K562 (cell line): ENCODE measurements around the gene MAPKAPK2. TPM values are rescaled to one million over a fixed set of nuclear protein-coding genes. Genes with fewer than 3 reads are reported as not detected.

Experiments
- HLTF ChIP-seq: fragments of 450-650 bp; IDR thresholded peaks from 2 replicates; pipeline ENCODE4 v1.6.1; 2016
- MAFF ChIP-seq: IDR thresholded peaks from 2 replicates; pipeline ENCODE4 v1.6.1; 2012; ENCODE audit warnings: low read length, improper control_type of control experiment
- POLR2H ChIP-seq: IDR thresholded peaks from 2 replicates; pipeline ENCODE4 v1.6.1; 2016; ENCODE audit warnings: missing genetic modification characterization, low read depth, mild to moderate bottlenecking, control low read depth, missing compliant biosample characterization, moderate library complexity
- TBP ChIP-seq: optimal IDR thresholded peaks from 2 replicates; pipeline ENCODE3; 2011; ENCODE audit warnings: low read depth, low read length, improper control_type of control experiment
- ZFX ChIP-seq: sonication (generic); formaldehyde crosslinking; IDR thresholded peaks from 2 replicates; pipeline ENCODE4 v1.8.0; 2022; ENCODE audit warnings: mild to moderate bottlenecking, missing genetic modification reagents, moderate library complexity
- ZNF3 ChIP-seq: fragments of 250-450 bp; sonication (Bioruptor Pico); IDR thresholded peaks from 2 replicates; pipeline ENCODE4 v1.5.0; 2021; ENCODE audit warnings: mild to moderate bottlenecking, moderate library complexity
- ZNF311 ChIP-seq: fragments of 250-450 bp; sonication (Bioruptor Pico); IDR thresholded peaks from 2 replicates; pipeline ENCODE4 v1.4.0; 2020; ENCODE audit warnings: mild to moderate bottlenecking, moderate library complexity
- polyA plus RNA-seq, 8 experiments: library from polyadenylated mRNA; depleted of rRNA in 4 of 8; stranded (reverse) in 5 of 8; unstranded in 3 of 8; fragments of >200 nt; fragmentation: Nextera tagmentation in 2 of 8; fragmentation: Illumina TruSeq in 1 of 8; extraction: Ambion mirVana in 2 of 8; extraction: Trizol in 1 of 8; gene quantifications; 2 replicates each; pipeline versions ENCODE4 v1.2.1 to v1.2.3, GENCODE V29; 2011 to 2014; ENCODE audit warnings: inconsistent platforms in 1 of 8, missing spikeins in 1 of 8
- total RNA-seq, 7 experiments: library from RNA; depleted of rRNA in 6 of 7; stranded (reverse); fragments of >200 nt in 6 of 7; fragmentation: Illumina TruSeq in 2 of 7; extraction: Trizol in 2 of 7; gene quantifications; 2 replicates each; pipeline versions ENCODE4 v1.2.1 to v1.2.3, GENCODE V29; 2011 to 2021; ENCODE audit warnings: low replicate concordance in 1 of 7
- TF ChIP-seq, protein P1 (sequence below): sonication (generic); formaldehyde crosslinking; IDR thresholded peaks from 2 replicates; pipeline ENCODE4 v1.8.1; 2023; ENCODE audit warnings: missing genetic modification reagents, mild to moderate bottlenecking, borderline replicate concordance
- TF ChIP-seq, protein P2 (sequence below): fragments of 450-650 bp; IDR thresholded peaks from 2 replicates; pipeline ENCODE4 v1.6.1; 2017; ENCODE audit warnings: antibody characterized with exemption
- TF ChIP-seq, protein P3 (sequence below): sonication (generic); formaldehyde crosslinking; IDR thresholded peaks from 2 replicates; pipeline ENCODE4 v1.8.0; 2022; ENCODE audit warnings: mild to moderate bottlenecking, missing genetic modification reagents
- TF ChIP-seq, protein P4 (sequence below): fragments of 250-450 bp; sonication (Bioruptor Pico); IDR thresholded peaks from 2 replicates; pipeline ENCODE4 v1.4.0; 2020; ENCODE audit warnings: mild to moderate bottlenecking, moderate library complexity
- TF ChIP-seq, protein P5 (sequence below): fragments of 450-650 bp; formaldehyde crosslinking; IDR thresholded peaks from 2 replicates; pipeline ENCODE4 v1.4.0; 2022; ENCODE audit warnings: missing genetic modification characterization
- TF ChIP-seq, protein P6 (sequence below): fragments of 150-350 bp; conservative IDR thresholded peaks from 2 replicates; pipeline ENCODE4 v1.6.1; 2014; ENCODE audit warnings: low read length

Gene MAPKAPK2
- total and polyA plus RNA-seq, 9 of the 15 experiments (the other 6 are each of a cell fraction or from before 2014, with no cell fraction given), result 0.63 to 94.2 (median 52.1) TPM

DNA sequence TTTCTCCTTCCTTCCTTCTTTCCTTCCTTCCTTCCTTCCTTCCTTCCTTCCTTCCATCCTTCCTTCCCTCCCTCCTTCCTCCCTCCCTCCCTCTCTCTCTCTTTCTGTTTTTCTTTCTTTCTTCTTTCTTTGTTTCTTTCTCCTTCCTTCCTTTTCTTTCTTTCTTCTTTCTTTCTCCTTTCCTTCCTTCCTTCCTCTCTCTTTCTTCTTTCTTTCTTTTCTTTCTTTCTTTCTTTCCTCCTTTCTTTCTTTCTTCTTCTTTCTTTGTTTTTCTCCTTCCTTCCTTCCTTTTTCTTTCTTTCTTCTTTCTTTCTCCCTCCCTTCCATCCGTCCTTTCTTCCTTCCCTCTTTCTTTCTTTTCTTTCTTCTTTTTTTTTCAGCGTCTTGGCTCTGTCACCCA lies 67.8 kb downstream of the MAPKAPK2 start (continued):
- TF ChIP-seq, protein P1, sequence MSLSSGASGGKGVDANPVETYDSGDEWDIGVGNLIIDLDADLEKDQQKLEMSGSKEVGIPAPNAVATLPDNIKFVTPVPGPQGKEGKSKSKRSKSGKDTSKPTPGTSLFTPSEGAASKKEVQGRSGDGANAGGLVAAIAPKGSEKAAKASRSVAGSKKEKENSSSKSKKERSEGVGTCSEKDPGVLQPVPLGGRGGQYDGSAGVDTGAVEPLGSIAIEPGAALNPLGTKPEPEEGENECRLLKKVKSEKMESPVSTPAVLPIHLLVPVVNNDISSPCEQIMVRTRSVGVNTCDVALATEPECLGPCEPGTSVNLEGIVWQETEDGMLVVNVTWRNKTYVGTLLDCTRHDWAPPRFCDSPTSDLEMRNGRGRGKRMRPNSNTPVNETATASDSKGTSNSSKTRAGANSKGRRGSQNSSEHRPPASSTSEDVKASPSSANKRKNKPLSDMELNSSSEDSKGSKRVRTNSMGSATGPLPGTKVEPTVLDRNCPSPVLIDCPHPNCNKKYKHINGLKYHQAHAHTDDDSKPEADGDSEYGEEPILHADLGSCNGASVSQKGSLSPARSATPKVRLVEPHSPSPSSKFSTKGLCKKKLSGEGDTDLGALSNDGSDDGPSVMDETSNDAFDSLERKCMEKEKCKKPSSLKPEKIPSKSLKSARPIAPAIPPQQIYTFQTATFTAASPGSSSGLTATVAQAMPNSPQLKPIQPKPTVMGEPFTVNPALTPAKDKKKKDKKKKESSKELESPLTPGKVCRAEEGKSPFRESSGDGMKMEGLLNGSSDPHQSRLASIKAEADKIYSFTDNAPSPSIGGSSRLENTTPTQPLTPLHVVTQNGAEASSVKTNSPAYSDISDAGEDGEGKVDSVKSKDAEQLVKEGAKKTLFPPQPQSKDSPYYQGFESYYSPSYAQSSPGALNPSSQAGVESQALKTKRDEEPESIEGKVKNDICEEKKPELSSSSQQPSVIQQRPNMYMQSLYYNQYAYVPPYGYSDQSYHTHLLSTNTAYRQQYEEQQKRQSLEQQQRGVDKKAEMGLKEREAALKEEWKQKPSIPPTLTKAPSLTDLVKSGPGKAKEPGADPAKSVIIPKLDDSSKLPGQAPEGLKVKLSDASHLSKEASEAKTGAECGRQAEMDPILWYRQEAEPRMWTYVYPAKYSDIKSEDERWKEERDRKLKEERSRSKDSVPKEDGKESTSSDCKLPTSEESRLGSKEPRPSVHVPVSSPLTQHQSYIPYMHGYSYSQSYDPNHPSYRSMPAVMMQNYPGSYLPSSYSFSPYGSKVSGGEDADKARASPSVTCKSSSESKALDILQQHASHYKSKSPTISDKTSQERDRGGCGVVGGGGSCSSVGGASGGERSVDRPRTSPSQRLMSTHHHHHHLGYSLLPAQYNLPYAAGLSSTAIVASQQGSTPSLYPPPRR (CRISPR knock-in tag), result no peak
- TF ChIP-seq, protein P2, sequence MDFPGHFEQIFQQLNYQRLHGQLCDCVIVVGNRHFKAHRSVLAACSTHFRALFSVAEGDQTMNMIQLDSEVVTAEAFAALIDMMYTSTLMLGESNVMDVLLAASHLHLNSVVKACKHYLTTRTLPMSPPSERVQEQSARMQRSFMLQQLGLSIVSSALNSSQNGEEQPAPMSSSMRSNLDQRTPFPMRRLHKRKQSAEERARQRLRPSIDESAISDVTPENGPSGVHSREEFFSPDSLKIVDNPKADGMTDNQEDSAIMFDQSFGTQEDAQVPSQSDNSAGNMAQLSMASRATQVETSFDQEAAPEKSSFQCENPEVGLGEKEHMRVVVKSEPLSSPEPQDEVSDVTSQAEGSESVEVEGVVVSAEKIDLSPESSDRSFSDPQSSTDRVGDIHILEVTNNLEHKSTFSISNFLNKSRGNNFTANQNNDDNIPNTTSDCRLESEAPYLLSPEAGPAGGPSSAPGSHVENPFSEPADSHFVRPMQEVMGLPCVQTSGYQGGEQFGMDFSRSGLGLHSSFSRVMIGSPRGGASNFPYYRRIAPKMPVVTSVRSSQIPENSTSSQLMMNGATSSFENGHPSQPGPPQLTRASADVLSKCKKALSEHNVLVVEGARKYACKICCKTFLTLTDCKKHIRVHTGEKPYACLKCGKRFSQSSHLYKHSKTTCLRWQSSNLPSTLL, result 0 out of 2 replicates have a peak, but pooled peaks have one; percentile 26
- TF ChIP-seq, protein P3, sequence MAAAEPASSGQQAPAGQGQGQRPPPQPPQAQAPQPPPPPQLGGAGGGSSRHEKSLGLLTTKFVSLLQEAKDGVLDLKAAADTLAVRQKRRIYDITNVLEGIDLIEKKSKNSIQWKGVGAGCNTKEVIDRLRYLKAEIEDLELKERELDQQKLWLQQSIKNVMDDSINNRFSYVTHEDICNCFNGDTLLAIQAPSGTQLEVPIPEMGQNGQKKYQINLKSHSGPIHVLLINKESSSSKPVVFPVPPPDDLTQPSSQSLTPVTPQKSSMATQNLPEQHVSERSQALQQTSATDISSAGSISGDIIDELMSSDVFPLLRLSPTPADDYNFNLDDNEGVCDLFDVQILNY, result no peak
- TF ChIP-seq, protein P4, sequence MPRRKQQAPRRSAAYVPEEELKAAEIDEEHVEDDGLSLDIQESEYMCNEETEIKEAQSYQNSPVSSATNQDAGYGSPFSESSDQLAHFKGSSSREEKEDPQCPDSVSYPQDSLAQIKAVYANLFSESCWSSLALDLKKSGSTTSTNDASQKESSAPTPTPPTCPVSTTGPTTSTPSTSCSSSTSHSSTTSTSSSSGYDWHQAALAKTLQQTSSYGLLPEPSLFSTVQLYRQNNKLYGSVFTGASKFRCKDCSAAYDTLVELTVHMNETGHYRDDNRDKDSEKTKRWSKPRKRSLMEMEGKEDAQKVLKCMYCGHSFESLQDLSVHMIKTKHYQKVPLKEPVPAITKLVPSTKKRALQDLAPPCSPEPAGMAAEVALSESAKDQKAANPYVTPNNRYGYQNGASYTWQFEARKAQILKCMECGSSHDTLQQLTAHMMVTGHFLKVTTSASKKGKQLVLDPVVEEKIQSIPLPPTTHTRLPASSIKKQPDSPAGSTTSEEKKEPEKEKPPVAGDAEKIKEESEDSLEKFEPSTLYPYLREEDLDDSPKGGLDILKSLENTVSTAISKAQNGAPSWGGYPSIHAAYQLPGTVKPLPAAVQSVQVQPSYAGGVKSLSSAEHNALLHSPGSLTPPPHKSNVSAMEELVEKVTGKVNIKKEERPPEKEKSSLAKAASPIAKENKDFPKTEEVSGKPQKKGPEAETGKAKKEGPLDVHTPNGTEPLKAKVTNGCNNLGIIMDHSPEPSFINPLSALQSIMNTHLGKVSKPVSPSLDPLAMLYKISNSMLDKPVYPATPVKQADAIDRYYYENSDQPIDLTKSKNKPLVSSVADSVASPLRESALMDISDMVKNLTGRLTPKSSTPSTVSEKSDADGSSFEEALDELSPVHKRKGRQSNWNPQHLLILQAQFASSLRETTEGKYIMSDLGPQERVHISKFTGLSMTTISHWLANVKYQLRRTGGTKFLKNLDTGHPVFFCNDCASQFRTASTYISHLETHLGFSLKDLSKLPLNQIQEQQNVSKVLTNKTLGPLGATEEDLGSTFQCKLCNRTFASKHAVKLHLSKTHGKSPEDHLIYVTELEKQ (CRISPR knock-in tag), result no peak
- TF ChIP-seq, protein P5, sequence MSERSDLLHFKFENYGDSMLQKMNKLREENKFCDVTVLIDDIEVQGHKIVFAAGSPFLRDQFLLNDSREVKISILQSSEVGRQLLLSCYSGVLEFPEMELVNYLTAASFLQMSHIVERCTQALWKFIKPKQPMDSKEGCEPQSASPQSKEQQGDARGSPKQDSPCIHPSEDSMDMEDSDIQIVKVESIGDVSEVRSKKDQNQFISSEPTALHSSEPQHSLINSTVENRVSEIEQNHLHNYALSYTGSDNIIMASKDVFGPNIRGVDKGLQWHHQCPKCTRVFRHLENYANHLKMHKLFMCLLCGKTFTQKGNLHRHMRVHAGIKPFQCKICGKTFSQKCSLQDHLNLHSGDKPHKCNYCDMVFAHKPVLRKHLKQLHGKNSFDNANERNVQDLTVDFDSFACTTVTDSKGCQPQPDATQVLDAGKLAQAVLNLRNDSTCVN (CRISPR knock-in tag), result peak; percentile 62; the same call in 1 of the 2 replicates
- TF ChIP-seq TBP (no peak), POLR2H (no peak), MAFF (no peak), HLTF (peak; percentile 62; the same call in 1 of the 2 replicates), ZNF311 (CRISPR knock-in tag) (no peak), ZNF3 (CRISPR knock-in tag) (no peak), ZFX (CRISPR knock-in tag) (no peak)
- TF ChIP-seq, protein P6, sequence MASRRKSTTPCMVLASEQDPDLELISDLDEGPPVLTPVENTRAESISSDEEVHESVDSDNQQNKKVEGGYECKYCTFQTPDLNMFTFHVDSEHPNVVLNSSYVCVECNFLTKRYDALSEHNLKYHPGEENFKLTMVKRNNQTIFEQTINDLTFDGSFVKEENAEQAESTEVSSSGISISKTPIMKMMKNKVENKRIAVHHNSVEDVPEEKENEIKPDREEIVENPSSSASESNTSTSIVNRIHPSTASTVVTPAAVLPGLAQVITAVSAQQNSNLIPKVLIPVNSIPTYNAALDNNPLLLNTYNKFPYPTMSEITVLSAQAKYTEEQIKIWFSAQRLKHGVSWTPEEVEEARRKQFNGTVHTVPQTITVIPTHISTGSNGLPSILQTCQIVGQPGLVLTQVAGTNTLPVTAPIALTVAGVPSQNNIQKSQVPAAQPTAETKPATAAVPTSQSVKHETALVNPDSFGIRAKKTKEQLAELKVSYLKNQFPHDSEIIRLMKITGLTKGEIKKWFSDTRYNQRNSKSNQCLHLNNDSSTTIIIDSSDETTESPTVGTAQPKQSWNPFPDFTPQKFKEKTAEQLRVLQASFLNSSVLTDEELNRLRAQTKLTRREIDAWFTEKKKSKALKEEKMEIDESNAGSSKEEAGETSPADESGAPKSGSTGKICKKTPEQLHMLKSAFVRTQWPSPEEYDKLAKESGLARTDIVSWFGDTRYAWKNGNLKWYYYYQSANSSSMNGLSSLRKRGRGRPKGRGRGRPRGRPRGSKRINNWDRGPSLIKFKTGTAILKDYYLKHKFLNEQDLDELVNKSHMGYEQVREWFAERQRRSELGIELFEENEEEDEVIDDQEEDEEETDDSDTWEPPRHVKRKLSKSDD, result no peak
